Lower lobe of right lung (tissue), 2 donors: ENCODE results near the gene MAGEF1. TPM values are rescaled to one million over a fixed set of nuclear protein-coding genes. Genes with fewer than 3 reads are reported as not detected.

ENCODE experiments used
- ATAC-seq, 2 donors: fragments of 200-7000 bp; cut with Tn5 transposase; one replicate each; pipeline ENCODE4 v1.9.1; 2020 to 2022; ENCODE audit warnings: mild to moderate bottlenecking in 2 of 2, moderate library complexity in 2 of 2
- DNase-seq: peaks from one replicate; pipeline ENCODE4 v3.0.0-alpha.2; 2020
- H3K27ac ChIP-seq: fragments of 200-600 bp; one replicate; pipeline ENCODE4 v1.8.0; 2022
- H3K27me3 ChIP-seq: fragments of 200-600 bp; one replicate; pipeline ENCODE4 v1.8.0; 2022; ENCODE audit warnings: low read depth
- H3K36me3 ChIP-seq: fragments of 200-600 bp; one replicate; pipeline ENCODE4 v1.8.0; 2022; ENCODE audit warnings: mild to moderate bottlenecking
- H3K4me1 ChIP-seq: fragments of 200-600 bp; one replicate; pipeline ENCODE4 v1.8.0; 2022
- H3K4me3 ChIP-seq: fragments of 200-600 bp; one replicate; pipeline ENCODE4 v1.8.0; 2022; ENCODE audit warnings: mild to moderate bottlenecking
- H3K9me3 ChIP-seq: fragments of 200-600 bp; one replicate; pipeline ENCODE4 v1.8.0; 2022
- CTCF ChIP-seq: fragments of 200-600 bp; IDR thresholded peaks from one replicate; pipeline ENCODE4 v1.8.0; 2022; ENCODE audit warnings: antibody characterized with exemption, mild to moderate bottlenecking
- intact Hi-C: fragments of 100-400 bp; cut with DNase I; formaldehyde crosslinking; loops from one replicate; pipeline ENCODE4 v1.11.0; 2022
- total RNA-seq: library from RNA; stranded (reverse); fragmentation: NEBNext Ultra II Directional; extraction: Animal tissue kit (Norgen Biotek cat#: 25700); gene quantifications from one replicate; pipeline ENCODE4 v1.2.1, GENCODE V29; 2021
- donor health status: DM: no; HTN: yes; CAD: no; lungs with severe emphysema.

MAGEF1 gene
- total RNA-seq, 1 donor from 2014 or later = 23.5 TPM

GRCh38 chr3:184663356-184663755 lies 48.5 kb downstream of the MAGEF1 start:
- Histone ChIP-seq H3K36me3 (no peaks in the 10 kb centered on the region), H3K27ac (no peak overlapping the region), H3K4me1 (no peaks in the 10 kb centered on the region), H3K4me3 (no peak overlapping the region), H3K27me3 (no peaks in the 10 kb centered on the region), H3K9me3 (no peaks in the 10 kb centered on the region)
- DNase-seq = no peak
- no peak for TF ChIP-seq CTCF
- intact Hi-C loops = no loop called here
- ATAC-seq = no peak

- no peak overlapping the region for H3K27ac ChIP-seq
- intact Hi-C loops = no loop called here
- H3K4me3 ChIP-seq = no peak overlapping the region
- no peak for DNase-seq
- TF ChIP-seq CTCF = no peak
- no peaks in the 10 kb centered on the region for H3K27me3 ChIP-seq
- no peaks in the 10 kb centered on the region for H3K36me3 ChIP-seq
- no peaks in the 10 kb centered on the region for H3K9me3 ChIP-seq
- H3K4me1 ChIP-seq = no peaks in the 10 kb centered on the region
- ATAC-seq = no peak
Observed at GRCh38 chr3:184662187-184662586, 49.7 kb downstream of the MAGEF1 start.

- Histone ChIP-seq H3K36me3 (no peaks in the 10 kb centered on the region), H3K4me1 (no peaks in the 10 kb centered on the region), H3K27ac (no peak overlapping the region), H3K9me3 (no peaks in the 10 kb centered on the region), H3K4me3 (no peak overlapping the region), H3K27me3 (no peaks in the 10 kb centered on the region)
- no peak for TF ChIP-seq CTCF
- DNase-seq (no peak), ATAC-seq (no peak)
- intact Hi-C loops = no loop called here
Observed at GRCh38 chr3:184660931-184661330, 50.9 kb downstream of the MAGEF1 start.

Other genes starting within 250 kb of the MAGEF1 start
- 4.9 TPM for gene EPHB3, start 150.3 kb downstream of the MAGEF1 start, total RNA-seq
- gene VPS8, start 100.1 kb upstream of the MAGEF1 start, total RNA-seq = 84.7 TPM